GM12878 (cell line): ENCODE data around the gene SLC19A1.

Experiments used
- EZH2 ChIP-seq: IDR thresholded peaks from 2 replicates; pipeline ENCODE4 v1.6.1; 2012; ENCODE audit warnings: low read depth, mild to moderate bottlenecking, control low read depth, inconsistent platforms, low read length, borderline replicate concordance; ENCODE audit not compliant: control insufficient read depth
- SP1 ChIP-seq: IDR thresholded peaks from one replicate; pipeline ENCODE4 v1.6.1; 2011; ENCODE audit warnings: low read depth, low read length

- TF ChIP-seq SP1 (no peak), EZH2 (no peak)
Measured at GRCh38 chr21:45519182-45519581, 23.1 kb downstream of the SLC19A1 start.
